Measurements from ENCODE around the gene MGMT.

The MGMT gene

DNA sequence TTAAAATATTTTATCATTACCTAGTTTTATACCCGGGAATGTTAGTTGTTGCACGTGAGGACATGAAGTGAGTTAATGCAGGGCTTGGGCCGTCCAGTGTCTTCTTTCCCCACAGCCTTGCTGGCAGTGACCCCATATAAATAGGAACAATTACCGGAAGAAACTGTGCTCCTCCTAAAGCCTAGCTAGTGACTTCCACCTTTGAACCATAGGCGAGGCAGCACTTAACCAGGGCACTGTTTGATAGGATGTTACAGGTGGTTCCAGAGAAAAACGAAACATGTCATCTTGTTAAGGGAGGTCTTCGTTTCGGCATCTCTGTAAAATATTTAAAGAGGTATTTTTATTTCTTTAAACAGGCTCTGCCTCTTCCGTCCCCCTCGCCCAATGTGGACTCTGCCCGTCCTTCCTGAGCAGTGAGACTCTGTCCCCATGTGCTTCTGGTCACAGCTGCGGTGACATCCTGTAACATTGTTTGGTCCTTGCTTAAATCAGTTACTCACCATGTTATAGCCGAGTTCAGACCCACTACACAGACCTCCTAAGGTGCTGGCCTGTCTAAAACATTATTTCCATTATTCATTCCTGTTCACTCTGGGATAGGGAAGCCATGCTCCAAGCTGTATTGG lies 145.6 kb downstream of the MGMT start:
- H3K4me3 ChIP-seq (ENCODE audit: insufficient read depth, low read depth, low read length), result no peak overlapping the region
- no peaks in the 10 kb centered on the region for H3K27me3 ChIP-seq (ENCODE audit: control insufficient read depth, insufficient read depth, low read length, poor library complexity, severe bottlenecking)
- H3K27ac ChIP-seq (ENCODE audit: insufficient read depth, low read depth, low read length, poor library complexity, severe bottlenecking), result no peak overlapping the region
- H3K36me3 ChIP-seq (ENCODE audit: control insufficient read depth, insufficient read depth, low read length), result no peaks in the 10 kb centered on the region
- no peaks in the 10 kb centered on the region for H3K4me1 ChIP-seq (ENCODE audit: control insufficient read depth, insufficient read depth, low read length)
- H3K9me3 ChIP-seq (ENCODE audit: control insufficient read depth, low read length), result no peaks in the 10 kb centered on the region
- WGBS, 2 experiments, result 95 to 96% methylated on average over 13 of the region's 13 CpGs

DNA sequence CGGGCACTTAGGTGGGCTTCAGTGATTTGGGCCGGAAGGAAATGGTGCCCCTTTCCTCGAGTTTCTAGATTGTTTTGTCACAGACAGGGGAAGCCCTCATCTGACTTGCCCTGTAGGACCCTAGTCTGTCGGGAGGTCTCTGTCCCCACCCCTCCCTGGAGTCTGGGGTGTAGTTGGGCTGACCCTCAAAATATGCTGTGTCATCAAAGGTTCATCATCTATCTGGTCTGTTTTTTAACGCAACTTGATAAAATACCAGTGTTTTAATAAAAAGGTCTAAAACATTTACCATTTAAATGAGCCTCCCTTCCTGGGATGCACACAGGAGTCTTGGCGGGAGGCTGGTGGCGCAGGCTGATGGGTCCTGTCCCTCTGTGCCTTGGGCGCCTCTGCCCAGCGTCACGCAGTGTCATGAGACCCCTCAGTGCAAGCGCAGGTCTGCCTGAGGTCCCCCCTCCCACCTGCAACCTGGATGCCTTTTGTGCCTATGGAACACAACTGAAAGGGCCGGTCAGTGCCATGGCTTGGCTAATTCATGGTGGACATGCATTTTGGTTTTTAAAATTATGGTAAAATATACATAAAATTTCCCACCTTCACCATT lies 146.4 kb downstream of the MGMT start:
- no peaks in the 10 kb centered on the region for H3K4me1 ChIP-seq (ENCODE audit: control insufficient read depth, insufficient read depth, low read length)
- H3K27me3 ChIP-seq (ENCODE audit: control insufficient read depth, insufficient read depth, low read length, poor library complexity, severe bottlenecking), result no peaks in the 10 kb centered on the region
- no peak overlapping the region for H3K27ac ChIP-seq (ENCODE audit: insufficient read depth, low read depth, low read length, poor library complexity, severe bottlenecking)
- no peaks in the 10 kb centered on the region for H3K9me3 ChIP-seq (ENCODE audit: control insufficient read depth, low read length)
- WGBS, 2 experiments, result 95 to 96% methylated on average over 12 of the region's 12 CpGs
- no peak overlapping the region for H3K4me3 ChIP-seq (ENCODE audit: insufficient read depth, low read depth, low read length)
- no peaks in the 10 kb centered on the region for H3K36me3 ChIP-seq (ENCODE audit: control insufficient read depth, insufficient read depth, low read length)

DNA sequence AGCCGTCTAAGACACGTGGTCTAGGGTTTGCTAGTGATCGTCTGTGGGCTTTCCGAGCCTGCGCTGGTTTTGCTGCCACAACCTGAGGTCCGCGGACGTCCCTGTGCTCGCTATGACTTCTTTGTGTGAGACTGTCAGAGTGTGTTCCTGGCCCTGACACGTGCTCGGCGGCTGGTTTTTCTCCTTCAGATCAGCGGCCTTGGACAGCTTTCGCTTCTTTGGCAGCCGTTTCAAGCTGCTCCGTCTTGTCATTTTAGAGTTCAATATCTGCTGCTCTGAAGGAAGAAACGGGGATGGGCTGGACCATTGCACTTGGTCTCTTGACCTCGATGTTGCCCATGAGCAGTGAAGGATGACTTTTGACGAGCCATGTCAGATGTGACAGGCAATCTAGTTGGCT lies 147.3 kb downstream of the MGMT start:
- Histone ChIP-seq H3K27ac (ENCODE audit: insufficient read depth, low read depth, low read length, poor library complexity, severe bottlenecking) (no peak overlapping the region), H3K27me3 (ENCODE audit: control insufficient read depth, insufficient read depth, low read length, poor library complexity, severe bottlenecking) (no peaks in the 10 kb centered on the region), H3K9me3 (ENCODE audit: control insufficient read depth, low read length) (no peaks in the 10 kb centered on the region), H3K4me3 (ENCODE audit: insufficient read depth, low read depth, low read length) (no peak overlapping the region), H3K36me3 (ENCODE audit: control insufficient read depth, insufficient read depth, low read length) (no peaks in the 10 kb centered on the region), H3K4me1 (ENCODE audit: control insufficient read depth, insufficient read depth, low read length) (no peaks in the 10 kb centered on the region)
- 94 to 95% methylated on average over 19 of the region's 19 CpGs for WGBS, 2 experiments

DNA sequence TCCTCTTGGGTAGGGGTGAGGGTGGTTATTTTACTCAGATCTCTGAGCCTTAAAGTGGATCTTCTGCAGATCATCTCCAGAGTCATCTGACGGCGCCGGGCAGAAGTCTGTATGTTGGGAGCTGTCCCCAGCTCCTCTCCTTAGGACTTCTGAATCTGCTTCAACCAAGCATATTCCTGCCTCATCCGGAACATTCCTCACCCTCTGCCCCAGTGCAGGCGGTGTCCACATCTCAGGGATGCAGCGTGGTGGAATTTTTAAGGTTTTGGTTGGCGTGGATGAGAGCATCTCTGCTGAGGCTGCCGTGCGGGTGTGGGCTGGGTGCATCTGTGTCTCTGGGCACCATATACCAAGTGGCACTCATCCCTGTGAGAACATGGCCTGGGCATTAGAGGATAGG lies 148.3 kb downstream of the MGMT start:
- Histone ChIP-seq H3K27me3 (ENCODE audit: control insufficient read depth, insufficient read depth, low read length, poor library complexity, severe bottlenecking) (no peaks in the 10 kb centered on the region), H3K36me3 (ENCODE audit: control insufficient read depth, insufficient read depth, low read length) (no peaks in the 10 kb centered on the region), H3K27ac (ENCODE audit: insufficient read depth, low read depth, low read length, poor library complexity, severe bottlenecking) (no peak overlapping the region), H3K9me3 (ENCODE audit: control insufficient read depth, low read length) (no peaks in the 10 kb centered on the region), H3K4me1 (ENCODE audit: control insufficient read depth, insufficient read depth, low read length) (no peaks in the 10 kb centered on the region), H3K4me3 (ENCODE audit: insufficient read depth, low read depth, low read length) (no peak overlapping the region)
- WGBS, 2 experiments, result 94 to 97% methylated on average over 9 of the region's 9 CpGs

DNA sequence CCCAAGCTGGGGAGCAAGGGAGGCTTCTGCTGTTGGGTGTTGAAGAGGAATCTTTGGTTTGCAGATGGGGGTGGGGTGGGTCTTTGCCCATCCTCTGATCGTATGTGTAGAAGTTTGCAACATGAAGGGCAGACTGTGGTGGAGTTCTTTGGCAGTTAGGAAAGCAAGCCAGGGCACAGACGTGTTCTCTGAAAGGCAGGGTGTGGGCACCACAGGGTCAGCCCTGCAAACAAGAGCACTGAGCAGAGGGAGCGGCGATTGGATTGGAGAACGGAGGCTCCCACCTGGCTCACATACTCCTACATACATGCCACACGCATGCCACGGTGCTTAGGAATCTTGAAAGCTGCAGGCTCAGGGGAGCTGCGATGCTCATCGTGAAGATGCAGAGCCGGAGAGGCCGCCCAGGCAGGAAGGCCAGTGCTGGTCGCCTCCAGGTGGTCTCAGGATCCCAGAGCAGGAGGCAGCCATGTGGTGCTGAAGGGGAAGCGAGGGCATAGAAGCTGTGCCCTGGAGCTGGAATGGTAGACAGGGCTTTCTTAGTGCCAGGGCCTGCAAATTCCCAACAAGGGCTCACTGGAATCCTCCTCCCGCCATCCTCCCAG lies 149.0 kb downstream of the MGMT start:
- Histone ChIP-seq H3K36me3 (ENCODE audit: control insufficient read depth, insufficient read depth, low read length) (no peaks in the 10 kb centered on the region), H3K27me3 (ENCODE audit: control insufficient read depth, insufficient read depth, low read length, poor library complexity, severe bottlenecking) (no peaks in the 10 kb centered on the region), H3K4me1 (ENCODE audit: control insufficient read depth, insufficient read depth, low read length) (no peaks in the 10 kb centered on the region), H3K27ac (ENCODE audit: insufficient read depth, low read depth, low read length, poor library complexity, severe bottlenecking) (no peak overlapping the region), H3K9me3 (ENCODE audit: control insufficient read depth, low read length) (no peaks in the 10 kb centered on the region), H3K4me3 (ENCODE audit: insufficient read depth, low read depth, low read length) (no peak overlapping the region)
- WGBS, 2 experiments, result 94% methylated on average over 14 of the region's 14 CpGs

DNA sequence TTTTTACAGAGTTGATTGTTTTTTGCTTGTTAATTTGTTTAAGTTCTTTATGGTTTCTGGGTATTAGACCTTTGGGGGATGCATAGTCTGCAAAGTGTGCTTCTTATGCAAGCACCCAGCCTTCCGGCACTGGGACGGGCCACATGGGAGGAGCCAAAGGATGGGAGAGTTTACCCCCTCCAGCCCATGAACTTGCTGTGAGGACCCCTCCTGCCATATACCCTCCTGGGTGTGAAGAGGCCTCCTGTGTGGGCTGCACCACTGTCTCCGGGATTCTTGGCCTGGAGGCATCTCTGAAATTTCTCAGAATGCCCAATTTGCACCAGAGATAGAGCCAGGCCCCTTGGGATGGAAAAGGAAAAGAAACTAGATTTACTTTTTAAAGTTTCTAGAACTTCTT lies 150.7 kb downstream of the MGMT start:
- Histone ChIP-seq H3K4me3 (ENCODE audit: insufficient read depth, low read depth, low read length) (no peak overlapping the region), H3K36me3 (ENCODE audit: control insufficient read depth, insufficient read depth, low read length) (no peaks in the 10 kb centered on the region), H3K27ac (ENCODE audit: insufficient read depth, low read depth, low read length, poor library complexity, severe bottlenecking) (no peak overlapping the region), H3K4me1 (ENCODE audit: control insufficient read depth, insufficient read depth, low read length) (no peaks in the 10 kb centered on the region), H3K9me3 (ENCODE audit: control insufficient read depth, low read length) (no peaks in the 10 kb centered on the region), H3K27me3 (ENCODE audit: control insufficient read depth, insufficient read depth, low read length, poor library complexity, severe bottlenecking) (no peaks in the 10 kb centered on the region)
- WGBS, 2 experiments, result 90 to 95% methylated on average over 3 of the region's 3 CpGs

DNA sequence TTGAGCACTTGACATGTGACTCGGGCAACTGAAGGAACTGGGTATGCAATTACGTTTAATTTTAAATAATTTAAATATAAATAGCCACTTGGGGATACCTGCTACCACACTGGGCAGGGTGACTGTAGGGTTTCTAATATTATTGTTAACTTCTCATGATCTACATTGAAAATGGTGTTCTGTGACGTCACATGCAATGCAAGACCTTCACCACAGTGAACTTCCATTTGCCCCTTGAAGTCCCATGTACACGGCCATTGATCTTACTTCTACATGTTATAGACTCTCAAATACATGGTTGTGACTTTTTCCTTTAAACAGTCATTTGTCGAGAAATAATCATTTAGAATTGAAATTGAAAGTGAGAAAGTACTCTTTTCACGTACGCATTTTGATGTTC lies 154.0 kb downstream of the MGMT start:
- no peaks in the 10 kb centered on the region for H3K36me3 ChIP-seq (ENCODE audit: control insufficient read depth, insufficient read depth, low read length)
- no peak overlapping the region for H3K4me3 ChIP-seq (ENCODE audit: insufficient read depth, low read depth, low read length)
- H3K9me3 ChIP-seq (ENCODE audit: control insufficient read depth, low read length), result no peaks in the 10 kb centered on the region
- H3K27ac ChIP-seq (ENCODE audit: insufficient read depth, low read depth, low read length, poor library complexity, severe bottlenecking), result no peak overlapping the region
- H3K4me1 ChIP-seq (ENCODE audit: control insufficient read depth, insufficient read depth, low read length), result no peaks in the 10 kb centered on the region
- no peaks in the 10 kb centered on the region for H3K27me3 ChIP-seq (ENCODE audit: control insufficient read depth, insufficient read depth, low read length, poor library complexity, severe bottlenecking)
- 75 to 79% methylated on average over 5 to 6 of the region's 7 CpGs for WGBS, 2 experiments

DNA sequence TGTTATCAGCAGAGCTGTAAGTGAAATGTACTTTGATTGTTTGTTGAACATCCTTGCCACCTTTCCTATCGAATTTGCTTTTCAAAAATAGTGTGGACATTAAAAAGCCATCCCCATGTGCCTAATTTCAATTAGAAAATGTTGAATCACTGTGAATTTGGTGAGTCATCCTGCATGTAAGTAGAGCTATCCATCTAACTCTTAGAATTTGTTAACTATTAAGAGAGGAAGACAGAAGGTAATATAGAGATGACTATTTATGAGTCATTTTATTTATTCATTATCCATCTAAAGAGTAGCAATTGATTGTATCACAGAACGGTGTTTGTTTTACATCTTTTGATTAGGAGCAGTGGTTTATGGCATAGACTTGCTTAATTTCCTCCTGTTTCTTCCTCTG lies 154.7 kb downstream of the MGMT start:
- H3K36me3 ChIP-seq (ENCODE audit: control insufficient read depth, insufficient read depth, low read length), result no peaks in the 10 kb centered on the region
- WGBS, 2 experiments, result 92 to 97% methylated on average over 2 of the region's 2 CpGs
- H3K9me3 ChIP-seq (ENCODE audit: control insufficient read depth, low read length), result no peaks in the 10 kb centered on the region
- no peaks in the 10 kb centered on the region for H3K27me3 ChIP-seq (ENCODE audit: control insufficient read depth, insufficient read depth, low read length, poor library complexity, severe bottlenecking)
- H3K4me3 ChIP-seq (ENCODE audit: insufficient read depth, low read depth, low read length), result no peak overlapping the region
- H3K4me1 ChIP-seq (ENCODE audit: control insufficient read depth, insufficient read depth, low read length), result no peaks in the 10 kb centered on the region
- no peak overlapping the region for H3K27ac ChIP-seq (ENCODE audit: insufficient read depth, low read depth, low read length, poor library complexity, severe bottlenecking)

DNA sequence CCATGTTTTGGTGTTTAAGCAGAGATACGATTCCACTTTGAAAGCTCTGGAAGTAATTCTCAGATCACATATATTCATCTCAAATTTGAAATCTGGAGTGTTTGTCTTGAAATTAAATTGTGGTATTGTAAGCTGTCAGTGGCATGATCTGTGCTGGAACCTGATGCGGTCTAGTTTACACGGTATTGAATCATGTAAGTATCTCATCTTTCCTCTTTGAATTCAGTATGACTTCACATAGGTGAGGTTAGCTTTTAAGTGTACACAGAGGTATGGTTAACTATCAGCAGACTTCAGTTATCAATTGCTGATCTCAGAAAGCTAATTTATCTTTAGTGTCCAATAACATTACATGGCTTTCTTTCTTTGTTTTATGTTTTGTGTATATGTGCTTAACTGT lies 155.2 kb downstream of the MGMT start:
- Histone ChIP-seq H3K36me3 (ENCODE audit: control insufficient read depth, insufficient read depth, low read length) (no peaks in the 10 kb centered on the region), H3K27me3 (ENCODE audit: control insufficient read depth, insufficient read depth, low read length, poor library complexity, severe bottlenecking) (no peaks in the 10 kb centered on the region), H3K4me3 (ENCODE audit: insufficient read depth, low read depth, low read length) (no peak overlapping the region), H3K27ac (ENCODE audit: insufficient read depth, low read depth, low read length, poor library complexity, severe bottlenecking) (no peak overlapping the region), H3K4me1 (ENCODE audit: control insufficient read depth, insufficient read depth, low read length) (no peaks in the 10 kb centered on the region), H3K9me3 (ENCODE audit: control insufficient read depth, low read length) (no peaks in the 10 kb centered on the region)
- WGBS, 2 experiments, result 92 to 95% methylated on average over 3 of the region's 3 CpGs

DNA sequence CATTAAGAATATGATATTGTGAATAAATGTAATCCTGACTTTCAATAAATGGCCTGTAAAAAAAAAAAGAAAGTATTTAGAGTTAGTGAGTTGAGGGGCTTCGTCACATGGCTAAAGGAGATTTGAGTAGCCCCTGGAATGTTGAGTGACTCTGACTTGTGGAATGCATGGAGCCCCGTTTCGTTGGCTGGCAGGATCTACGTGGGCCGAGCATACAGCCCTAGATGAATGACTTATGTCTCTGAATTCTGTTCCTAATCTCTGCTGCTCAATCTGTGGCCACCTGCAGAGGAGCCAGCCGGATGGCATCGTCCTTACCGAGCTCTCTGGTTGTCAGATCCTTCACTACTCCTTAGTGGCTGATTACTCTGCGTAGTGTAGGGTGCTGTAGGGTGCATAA lies 155.7 kb downstream of the MGMT start:
- no peaks in the 10 kb centered on the region for H3K27me3 ChIP-seq (ENCODE audit: control insufficient read depth, insufficient read depth, low read length, poor library complexity, severe bottlenecking)
- H3K9me3 ChIP-seq (ENCODE audit: control insufficient read depth, low read length), result no peaks in the 10 kb centered on the region
- 86 to 87% methylated on average over 9 of the region's 9 CpGs for WGBS, 2 experiments
- H3K36me3 ChIP-seq (ENCODE audit: control insufficient read depth, insufficient read depth, low read length), result no peaks in the 10 kb centered on the region
- H3K4me3 ChIP-seq (ENCODE audit: insufficient read depth, low read depth, low read length), result no peak overlapping the region
- H3K4me1 ChIP-seq (ENCODE audit: control insufficient read depth, insufficient read depth, low read length), result no peaks in the 10 kb centered on the region
- H3K27ac ChIP-seq (ENCODE audit: insufficient read depth, low read depth, low read length, poor library complexity, severe bottlenecking), result no peak overlapping the region

Measured in ectodermal cell (in vitro differentiated cells).